Kidney (tissue), 14 donors: ENCODE results near the gene HDHD3. TPM values are rescaled to one million over a fixed set of nuclear protein-coding genes. Genes with fewer than 3 reads are reported as not detected.

Experiments
- DNase-seq, 5 donors: peaks; one replicate each; pipeline ENCODE4 v3.0.0-alpha.2; 2013 to 2020
- FAIRE-seq: peaks from 2 replicates; lab custom pipeline; 2012; peaks lifted over from hg19 to GRCh38; lab: Jason Lieb, UNC
- H3K27ac ChIP-seq, 2 donors: one replicate each; pipeline ENCODE4 v1.7.0; 2013; ENCODE audit warnings: low read depth in 2 of 2, low read length in 2 of 2, inconsistent platforms in 1 of 2
- H3K27me3 ChIP-seq: one replicate; pipeline ENCODE4 v1.7.1; 2013; ENCODE audit warnings: low read length, inconsistent platforms; ENCODE audit not compliant: control insufficient read depth, insufficient read depth
- H3K36me3 ChIP-seq, 3 donors: one replicate each; pipeline versions ENCODE4 v1.7.0 to v1.7.1; 2013; ENCODE audit warnings: low read length in 3 of 3, control low read depth in 1 of 3, inconsistent platforms in 1 of 3; ENCODE audit not compliant: insufficient read depth in 3 of 3, control insufficient read depth in 2 of 3
- H3K4me1 ChIP-seq, 3 donors: one replicate each; pipeline versions ENCODE4 v1.7.0 to v1.7.1; 2013; ENCODE audit warnings: low read length in 3 of 3, inconsistent platforms in 1 of 3, low read depth in 1 of 3; ENCODE audit not compliant: control insufficient read depth in 2 of 3, insufficient read depth in 2 of 3
- H3K4me3 ChIP-seq, 3 donors: one replicate each; pipeline versions ENCODE4 v1.7.0 to v1.8.1; 2013; ENCODE audit warnings: low read length in 3 of 3, control low read depth in 1 of 3, inconsistent platforms in 1 of 3
- H3K9ac ChIP-seq, 3 donors: one replicate each; pipeline versions ENCODE4 v1.7.0 to v1.7.1; 2013; ENCODE audit warnings: low read length in 3 of 3, control low read depth in 1 of 3, inconsistent platforms in 1 of 3
- H3K9me3 ChIP-seq, 3 donors: one replicate each; pipeline versions ENCODE4 v1.7.0 to v1.7.1; 2013; ENCODE audit warnings: low read length in 3 of 3, control low read depth in 1 of 3, inconsistent platforms in 1 of 3; ENCODE audit not compliant: control insufficient read depth in 2 of 3, insufficient read depth in 1 of 3
- intact Hi-C: fragments of 100-400 bp; cut with DNase I; formaldehyde crosslinking; loops from one replicate; pipeline ENCODE4 v1.11.1; 2022
- polyA plus RNA-seq: library from polyadenylated mRNA; stranded (reverse); fragments of 350-450 nt; fragmentation: Illumina TruSeq; extraction: RNeasy Lipid Tissue Mini Kit (QIAGEN cat#74804); gene quantifications from one replicate; pipeline ENCODE4 v1.2.3, GENCODE V29; 2014; ENCODE audit warnings: low read depth, low replicate concordance; ENCODE audit not compliant: insufficient read depth
- total RNA-seq: library from RNA; stranded (reverse); fragmentation: NEBNext Ultra II Directional; extraction: Animal tissue kit (Norgen Biotek cat#: 25700); gene quantifications from one replicate; pipeline ENCODE4 v1.2.1, GENCODE V29; 2021
- TF ChIP-seq, protein P1 (sequence below): IDR thresholded peaks from 3 replicates; pipeline ENCODE4 v1.5.1; 2012; ENCODE audit warnings: mild to moderate bottlenecking, moderate library complexity, borderline replicate concordance; ENCODE audit not compliant: insufficient read depth; ENCODE audit errors: extremely low read depth
- donor health status: control.
- donor health status: control.
- donor health status: control.
- donor health status: control.
- donor health status: control.
- donor health status: DM: yes; HTN: yes; CAD: no.
- donor health status: Normal renal cell carcinoma (clear cell type).

Gene HDHD3
- total and polyA plus RNA-seq, 2 donors from 2014 or later, result 29.8 to 107 TPM

DNA sequence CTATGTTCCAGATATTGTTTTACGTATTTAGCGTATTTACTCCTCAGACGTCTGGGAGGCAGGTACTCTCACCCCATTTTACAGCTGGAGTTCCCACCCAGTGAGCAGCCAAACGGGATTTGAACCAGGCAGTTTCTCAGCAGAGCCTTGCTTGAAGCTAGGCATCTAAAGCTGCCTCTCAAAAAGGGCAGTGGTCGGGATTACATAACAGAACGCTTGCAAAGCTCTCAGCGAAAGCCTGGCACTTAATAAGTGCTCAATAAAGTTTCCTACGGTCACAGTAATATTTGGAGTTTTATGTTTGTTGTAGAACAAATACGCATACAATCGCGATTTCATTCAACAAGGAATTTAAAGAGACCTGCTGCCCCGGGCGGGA is 27.7 kb downstream of the HDHD3 start:
- Histone ChIP-seq H3K9me3 (no peaks in the 10 kb centered on the region), H3K27ac (no peak overlapping the region), H3K36me3 (no peaks in the 10 kb centered on the region), H3K4me1 (peaks cover 0 to 6% (median 4%) of the 10 kb centered on the region in 3 donors), H3K4me3 (peak overlapping the region; percentile 30 to 66 (median 61)), H3K9ac (no peak overlapping the region), H3K27me3 (peaks cover 19% of the 10 kb centered on the region)
- FAIRE-seq, result no peak
- DNase-seq, result no peak
- TF ChIP-seq, protein P1, sequence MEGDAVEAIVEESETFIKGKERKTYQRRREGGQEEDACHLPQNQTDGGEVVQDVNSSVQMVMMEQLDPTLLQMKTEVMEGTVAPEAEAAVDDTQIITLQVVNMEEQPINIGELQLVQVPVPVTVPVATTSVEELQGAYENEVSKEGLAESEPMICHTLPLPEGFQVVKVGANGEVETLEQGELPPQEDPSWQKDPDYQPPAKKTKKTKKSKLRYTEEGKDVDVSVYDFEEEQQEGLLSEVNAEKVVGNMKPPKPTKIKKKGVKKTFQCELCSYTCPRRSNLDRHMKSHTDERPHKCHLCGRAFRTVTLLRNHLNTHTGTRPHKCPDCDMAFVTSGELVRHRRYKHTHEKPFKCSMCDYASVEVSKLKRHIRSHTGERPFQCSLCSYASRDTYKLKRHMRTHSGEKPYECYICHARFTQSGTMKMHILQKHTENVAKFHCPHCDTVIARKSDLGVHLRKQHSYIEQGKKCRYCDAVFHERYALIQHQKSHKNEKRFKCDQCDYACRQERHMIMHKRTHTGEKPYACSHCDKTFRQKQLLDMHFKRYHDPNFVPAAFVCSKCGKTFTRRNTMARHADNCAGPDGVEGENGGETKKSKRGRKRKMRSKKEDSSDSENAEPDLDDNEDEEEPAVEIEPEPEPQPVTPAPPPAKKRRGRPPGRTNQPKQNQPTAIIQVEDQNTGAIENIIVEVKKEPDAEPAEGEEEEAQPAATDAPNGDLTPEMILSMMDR, result no peak
- intact Hi-C loops, result no loop called here

DNA sequence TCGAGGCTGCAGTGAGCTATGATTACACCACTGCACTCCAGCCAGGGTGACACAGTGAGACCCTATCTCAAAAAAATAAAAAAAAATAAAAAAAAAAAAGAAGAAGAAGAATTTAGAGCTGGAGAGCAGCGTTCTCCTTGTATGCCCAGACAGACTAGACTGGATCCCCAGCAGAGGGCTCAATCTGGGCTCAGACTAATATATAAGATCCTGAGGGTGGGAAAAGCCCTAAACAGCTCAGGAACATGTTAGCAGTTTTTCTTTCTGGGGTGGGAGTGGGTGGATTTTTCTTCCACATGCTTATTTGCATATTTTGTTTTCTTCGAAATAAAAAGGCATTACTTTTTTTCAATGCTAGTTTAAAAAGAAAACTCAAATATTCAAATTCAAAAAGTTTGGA is 28.3 kb downstream of the HDHD3 start:
- H3K27ac ChIP-seq, result no peak overlapping the region
- intact Hi-C loops, result no loop called here
- TF ChIP-seq, protein P1, result no peak
- peaks cover 19% of the 10 kb centered on the region for H3K27me3 ChIP-seq
- peaks cover 0 to 6% (median 4%) of the 10 kb centered on the region in 3 donors for H3K4me1 ChIP-seq
- H3K4me3 ChIP-seq, result no peak overlapping the region
- H3K36me3 ChIP-seq, result no peaks in the 10 kb centered on the region
- no peaks in the 10 kb centered on the region for H3K9me3 ChIP-seq
- no peak overlapping the region for H3K9ac ChIP-seq
- no peak for FAIRE-seq
- DNase-seq, result no peak

DNA sequence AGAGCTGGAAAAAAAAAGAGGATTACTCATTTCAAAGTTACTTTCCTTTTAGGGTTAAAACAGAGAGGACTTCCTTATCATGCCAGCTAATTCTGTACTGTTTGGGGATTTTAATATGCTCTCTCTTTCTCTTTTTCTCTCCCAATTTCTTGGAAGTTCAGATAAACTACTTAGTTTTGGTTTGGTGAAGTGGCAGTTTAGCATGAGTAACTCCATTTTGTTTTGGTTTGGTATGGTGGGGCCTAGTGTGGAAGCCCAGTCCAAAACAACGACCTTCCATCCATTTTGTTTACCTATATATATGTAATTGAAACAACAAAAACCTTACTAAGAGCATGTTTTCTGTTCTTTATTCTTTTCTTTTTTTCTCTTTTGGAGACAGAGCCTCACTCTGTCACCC is 31.1 kb downstream of the HDHD3 start:
- no peaks in the 10 kb centered on the region for H3K36me3 ChIP-seq
- TF ChIP-seq, protein P1, result no peak
- peaks cover 0 to 6% (median 4%) of the 10 kb centered on the region in 3 donors for H3K4me1 ChIP-seq
- H3K9me3 ChIP-seq, result no peaks in the 10 kb centered on the region
- no peak overlapping the region for H3K27ac ChIP-seq
- peaks cover 12% of the 10 kb centered on the region for H3K27me3 ChIP-seq
- DNase-seq (no peak), FAIRE-seq (no peak)
- H3K4me3 ChIP-seq, result no peak overlapping the region
- H3K9ac ChIP-seq, result no peak overlapping the region
- intact Hi-C loops, result no loop called here

DNA sequence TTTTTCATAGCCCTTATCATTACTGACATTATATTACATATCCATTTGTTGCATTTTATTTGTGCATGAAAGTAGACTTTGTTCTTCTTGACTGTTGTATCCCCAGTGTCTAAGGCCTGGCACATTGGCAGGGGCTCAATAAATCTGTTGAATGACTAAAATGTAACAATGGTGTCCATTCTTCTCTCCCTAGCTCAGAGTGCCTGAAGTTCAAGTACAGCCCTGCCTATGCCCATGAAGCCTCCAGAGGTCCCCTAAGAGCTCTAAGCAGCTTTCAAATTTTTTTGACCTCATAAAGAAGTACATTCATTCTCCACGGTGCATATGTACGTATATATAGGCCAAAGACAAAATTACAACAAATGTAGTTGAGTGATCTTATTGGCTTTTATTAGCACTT is 31.6 kb downstream of the HDHD3 start:
- FAIRE-seq (no peak), DNase-seq (no peak)
- no peaks in the 10 kb centered on the region for H3K36me3 ChIP-seq
- H3K27ac ChIP-seq, result no peak overlapping the region
- H3K27me3 ChIP-seq, result peaks cover 9% of the 10 kb centered on the region
- no peaks in the 10 kb centered on the region for H3K9me3 ChIP-seq
- H3K4me1 ChIP-seq, result peaks cover 0 to 4% (median 4%) of the 10 kb centered on the region in 3 donors
- TF ChIP-seq, protein P1, result no peak
- no peak overlapping the region for H3K9ac ChIP-seq
- no peak overlapping the region for H3K4me3 ChIP-seq
- intact Hi-C loops, result no loop called here
